Tibial artery (tissue), 4 donors: ENCODE data around the gene PRR20G.
A peak's percentile ranks its signal among the peaks of the same experiment; 100 is the strongest.

Source experiments
- DNase-seq, 2 donors: peaks; one replicate each; pipeline ENCODE4 v3.0.0-alpha.2; 2019
- H3K27ac ChIP-seq, 2 donors: fragments of 200-600 bp; sonication (generic) in 1 of 2; 1 replicate in 1 of 2; 2 replicates in 1 of 2; pipeline ENCODE4 v1.5.1; 2018 to 2019; ENCODE audit warnings: mild to moderate bottlenecking in 1 of 2
- H3K27me3 ChIP-seq, 2 donors: fragments of 200-600 bp; sonication (generic) in 1 of 2; one replicate each; pipeline versions ENCODE4 v1.5.1 to v1.6.0; 2016 to 2019
- H3K36me3 ChIP-seq, 3 donors: fragments of 200-600 bp; sonication (generic) in 2 of 3; one replicate each; pipeline ENCODE4 v1.5.1; 2016 to 2019; ENCODE audit warnings: mild to moderate bottlenecking in 2 of 3
- H3K4me1 ChIP-seq, 4 donors: fragments of 200-600 bp; sonication (generic) in 2 of 4; 1 replicate in 3 of 4; 2 replicates in 1 of 4; pipeline ENCODE4 v1.5.1; 2016 to 2019
- H3K4me3 ChIP-seq, 2 donors: fragments of 200-600 bp; sonication (generic) in 1 of 2; 1 replicate in 1 of 2; 2 replicates in 1 of 2; pipeline ENCODE4 v1.5.1; 2018 to 2019; ENCODE audit warnings: mild to moderate bottlenecking in 2 of 2
- H3K9me3 ChIP-seq, 3 donors: fragments of 200-600 bp; sonication (generic) in 1 of 3; one replicate each; pipeline ENCODE4 v1.5.1; 2016 to 2019
- intact Hi-C: fragments of 100-400 bp; cut with DNase I; formaldehyde crosslinking; loops from one replicate; pipeline ENCODE4 v1.15.0; 2023; ENCODE audit warnings: low total_unique reads
- TF ChIP-seq, protein P1 (sequence below), 2 experiments: fragments of 200-600 bp in 1 of 2; fragments of 450-650 bp in 1 of 2; IDR thresholded peaks; one replicate each; pipeline ENCODE4 v1.5.1; 2017 to 2019; ENCODE audit warnings: antibody characterized with exemption in 2 of 2, mild to moderate bottlenecking in 1 of 2, moderate library complexity in 1 of 2

PRR20G gene

DNA sequence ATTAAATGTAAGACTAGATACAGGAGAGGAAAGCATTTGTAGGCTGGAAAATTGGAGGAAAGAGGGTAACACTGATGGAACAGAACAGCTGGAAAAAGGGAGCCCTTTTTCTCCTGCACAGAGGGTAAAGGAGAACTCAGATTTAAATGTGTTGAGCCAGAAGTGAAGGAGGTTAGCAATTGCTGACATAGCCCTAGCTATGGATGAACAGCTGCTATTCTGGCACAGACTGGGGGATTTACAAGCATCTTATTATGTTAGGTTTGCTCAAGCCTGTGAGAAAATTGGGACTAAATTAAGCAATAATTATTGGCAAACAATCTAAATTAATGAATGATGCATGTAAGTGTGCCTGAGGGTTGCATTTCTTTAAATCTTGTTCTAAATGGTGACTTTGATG is 40.6 kb upstream of the PRR20G start:
- intact Hi-C loops, result no loop called here
- peaks cover 0 to 30% (median 16%) of the 10 kb centered on the region in 3 donors for H3K9me3 ChIP-seq
- H3K27ac ChIP-seq, result no peak overlapping the region
- TF ChIP-seq, protein P1, sequence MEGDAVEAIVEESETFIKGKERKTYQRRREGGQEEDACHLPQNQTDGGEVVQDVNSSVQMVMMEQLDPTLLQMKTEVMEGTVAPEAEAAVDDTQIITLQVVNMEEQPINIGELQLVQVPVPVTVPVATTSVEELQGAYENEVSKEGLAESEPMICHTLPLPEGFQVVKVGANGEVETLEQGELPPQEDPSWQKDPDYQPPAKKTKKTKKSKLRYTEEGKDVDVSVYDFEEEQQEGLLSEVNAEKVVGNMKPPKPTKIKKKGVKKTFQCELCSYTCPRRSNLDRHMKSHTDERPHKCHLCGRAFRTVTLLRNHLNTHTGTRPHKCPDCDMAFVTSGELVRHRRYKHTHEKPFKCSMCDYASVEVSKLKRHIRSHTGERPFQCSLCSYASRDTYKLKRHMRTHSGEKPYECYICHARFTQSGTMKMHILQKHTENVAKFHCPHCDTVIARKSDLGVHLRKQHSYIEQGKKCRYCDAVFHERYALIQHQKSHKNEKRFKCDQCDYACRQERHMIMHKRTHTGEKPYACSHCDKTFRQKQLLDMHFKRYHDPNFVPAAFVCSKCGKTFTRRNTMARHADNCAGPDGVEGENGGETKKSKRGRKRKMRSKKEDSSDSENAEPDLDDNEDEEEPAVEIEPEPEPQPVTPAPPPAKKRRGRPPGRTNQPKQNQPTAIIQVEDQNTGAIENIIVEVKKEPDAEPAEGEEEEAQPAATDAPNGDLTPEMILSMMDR (IDR thresholded peaks at IDR 0.05), result no peak
- DNase-seq, result no peak
- peaks cover 0 to 8% (median 0%) of the 10 kb centered on the region in 4 donors for H3K4me1 ChIP-seq
- no peaks in the 10 kb centered on the region for H3K36me3 ChIP-seq
- no peak overlapping the region for H3K4me3 ChIP-seq
- peaks cover 0 to 4% of the 10 kb centered on the region in 2 donors for H3K27me3 ChIP-seq

- intact Hi-C loops, result no loop called here
- Histone ChIP-seq H3K4me1 (peaks cover 0 to 8% (median 0%) of the 10 kb centered on the region in 4 donors), H3K36me3 (no peaks in the 10 kb centered on the region), H3K9me3 (peaks cover 0 to 20% (median 16%) of the 10 kb centered on the region in 3 donors), H3K27me3 (peaks cover 0 to 4% of the 10 kb centered on the region in 2 donors), H3K4me3 (no peak overlapping the region), H3K27ac (no peak overlapping the region)
- TF ChIP-seq, protein P1 (IDR thresholded peaks at IDR 0.05), result no peak
- no peak for DNase-seq
Measured at GRCh38 chr3:127326341-127326740, 38.5 kb upstream of the PRR20G start.

- TF ChIP-seq, protein P1 (IDR thresholded peaks at IDR 0.05), result no peak
- peaks cover 0 to 4% of the 10 kb centered on the region in 2 donors for H3K27me3 ChIP-seq
- peak in 1 of 2 donors; percentile 70 for DNase-seq
- intact Hi-C loops, result no loop called here
- no peak overlapping the region for H3K4me3 ChIP-seq
- no peak overlapping the region for H3K27ac ChIP-seq
- H3K36me3 ChIP-seq, result no peaks in the 10 kb centered on the region
- H3K4me1 ChIP-seq, result peaks cover 0 to 8% (median 0%) of the 10 kb centered on the region in 4 donors
- peaks cover 0 to 12% (median 12%) of the 10 kb centered on the region in 3 donors for H3K9me3 ChIP-seq
Measured at GRCh38 chr3:127325629-127325961, 37.7 kb upstream of the PRR20G start.

DNA sequence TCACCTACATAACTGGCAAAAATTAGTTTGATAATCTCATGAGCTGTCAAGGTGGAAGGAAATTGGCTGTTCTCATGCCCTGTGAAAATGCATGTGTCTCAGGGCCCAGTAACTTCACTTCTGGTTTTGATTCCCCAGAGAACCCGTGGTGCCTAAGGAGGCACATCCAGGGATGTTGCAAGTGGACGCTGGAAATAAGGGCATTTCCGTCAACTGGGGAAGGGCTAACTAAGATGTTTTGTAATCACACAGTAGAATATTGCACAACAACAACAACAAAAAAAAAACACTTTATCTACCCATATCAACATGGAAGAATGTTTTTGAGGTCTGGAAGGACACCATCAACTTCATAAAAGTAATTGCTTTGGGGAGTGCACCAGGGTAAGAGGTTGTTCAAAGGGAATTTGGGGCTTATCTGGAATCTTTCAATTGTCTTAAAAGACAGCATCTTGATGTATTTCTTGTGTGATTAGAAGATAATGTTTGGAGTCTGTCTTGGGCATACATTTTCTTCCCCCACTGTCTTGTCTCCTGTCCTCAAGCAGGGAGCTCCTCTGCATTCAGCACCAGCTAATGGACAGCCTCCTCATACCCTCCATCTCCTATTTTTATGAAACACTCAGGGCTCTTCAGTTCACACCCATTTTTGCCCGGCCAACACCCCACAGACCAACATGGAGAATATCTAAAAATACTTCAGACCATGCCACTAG is 37.2 kb upstream of the PRR20G start:
- no peak overlapping the region for H3K4me3 ChIP-seq
- TF ChIP-seq, protein P1 (IDR thresholded peaks at IDR 0.05), result no peak
- no peak for DNase-seq
- no peaks in the 10 kb centered on the region for H3K36me3 ChIP-seq
- intact Hi-C loops, result no loop called here
- H3K9me3 ChIP-seq, result peaks cover 0 to 10% (median 9%) of the 10 kb centered on the region in 3 donors
- H3K27me3 ChIP-seq, result peaks cover 0 to 4% of the 10 kb centered on the region in 2 donors
- peaks cover 0 to 8% (median 0%) of the 10 kb centered on the region in 4 donors for H3K4me1 ChIP-seq
- H3K27ac ChIP-seq, result no peak overlapping the region

GRCh38 chr3:127324076-127324475 is 36.2 kb upstream of the PRR20G start:
- DNase-seq, result no peak
- Histone ChIP-seq H3K9me3 (peaks cover 0 to 6% (median 0%) of the 10 kb centered on the region in 3 donors), H3K4me1 (peaks cover 0 to 8% (median 0%) of the 10 kb centered on the region in 4 donors), H3K27ac (no peak overlapping the region), H3K27me3 (peaks cover 0 to 4% of the 10 kb centered on the region in 2 donors), H3K4me3 (no peak overlapping the region), H3K36me3 (no peaks in the 10 kb centered on the region)
- TF ChIP-seq, protein P1 (IDR thresholded peaks at IDR 0.05), result no peak
- intact Hi-C loops, result no loop called here
